GM21381 (cell line): ENCODE measurements around the gene ATP8A1.
"Not testable (repeated sequence)": the region's sequence is repeated elsewhere in the genome, so short reads cannot be mapped to it uniquely, and the experiment has no call there.

Experiments
- ATAC-seq: cut with Tn5 transposase; IDR thresholded peaks from one replicate; pipeline ENCODE4 v1.9.1; 2021; ENCODE audit warnings: mild to moderate bottlenecking, moderate library complexity; ENCODE audit not compliant: unreplicated experiment

ATP8A1 gene

DNA sequence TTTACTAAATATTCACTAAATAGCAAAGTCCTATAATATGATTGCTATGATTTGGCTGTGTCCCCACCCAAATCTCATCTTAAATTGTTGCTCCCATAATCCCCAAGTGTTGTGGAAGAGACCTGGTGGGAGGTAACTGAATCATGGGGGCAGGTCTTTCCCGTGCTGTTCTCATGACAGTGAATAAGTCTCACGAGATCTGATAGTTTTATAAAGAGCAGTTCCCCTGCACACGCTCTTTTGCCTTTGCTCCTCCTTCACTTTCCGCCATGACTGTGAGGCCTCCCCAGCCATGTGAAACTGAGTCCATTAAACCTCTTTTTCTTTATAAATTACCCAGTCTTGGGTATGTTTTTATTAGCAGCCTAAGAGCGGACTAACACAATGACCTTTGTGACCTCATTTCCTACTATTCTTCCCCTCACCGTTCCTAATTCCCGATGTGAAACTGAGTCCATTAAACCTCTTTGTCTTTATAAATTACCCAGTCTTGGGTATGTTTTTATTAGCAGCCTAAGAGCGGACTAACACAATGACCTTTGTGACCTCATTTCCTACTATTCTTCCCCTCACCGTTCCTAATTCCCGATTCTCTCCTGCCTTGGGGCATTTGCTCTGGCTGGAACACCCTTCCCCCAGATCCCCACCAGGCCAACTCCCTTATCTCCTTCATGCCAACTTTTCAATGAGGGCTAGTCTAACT is 4.2 kb downstream of the ATP8A1 start:
- not testable (repeated sequence) for ATAC-seq

GRCh38 chr4:42649870-42650269 is 7.0 kb downstream of the ATP8A1 start:
- no peak for ATAC-seq

DNA sequence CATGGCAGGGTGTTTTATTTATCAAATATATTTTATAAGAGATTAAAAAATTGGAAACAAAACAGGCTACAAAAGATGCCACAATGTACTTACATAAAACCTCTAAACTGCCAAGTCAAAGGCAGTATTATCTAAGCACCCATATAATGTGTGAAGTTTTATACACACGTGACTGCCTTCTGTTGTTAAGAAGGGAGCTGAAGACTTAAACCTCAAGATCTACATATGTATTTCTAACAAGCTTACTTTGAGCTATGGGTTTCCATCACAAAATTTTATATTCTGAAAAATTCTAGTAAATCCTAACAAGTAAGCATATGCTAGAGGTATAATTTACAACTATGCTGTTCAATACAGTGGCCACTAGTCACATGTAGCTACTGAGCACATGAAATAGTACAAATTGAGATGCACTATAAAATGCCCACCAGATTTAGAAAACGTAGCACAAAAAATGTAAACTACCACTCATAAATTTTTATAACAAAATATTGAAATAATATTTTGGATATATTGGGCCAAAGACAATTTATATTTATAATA is 9.8 kb downstream of the ATP8A1 start:
- ATAC-seq: no peak

GRCh38 chr4:42646013-42646784 is 10.7 kb downstream of the ATP8A1 start:
- ATAC-seq: no peak

- no peak for ATAC-seq
These were observed 12.0 kb downstream of the ATP8A1 start for GRCh38 chr4:42644897-42645296.

DNA sequence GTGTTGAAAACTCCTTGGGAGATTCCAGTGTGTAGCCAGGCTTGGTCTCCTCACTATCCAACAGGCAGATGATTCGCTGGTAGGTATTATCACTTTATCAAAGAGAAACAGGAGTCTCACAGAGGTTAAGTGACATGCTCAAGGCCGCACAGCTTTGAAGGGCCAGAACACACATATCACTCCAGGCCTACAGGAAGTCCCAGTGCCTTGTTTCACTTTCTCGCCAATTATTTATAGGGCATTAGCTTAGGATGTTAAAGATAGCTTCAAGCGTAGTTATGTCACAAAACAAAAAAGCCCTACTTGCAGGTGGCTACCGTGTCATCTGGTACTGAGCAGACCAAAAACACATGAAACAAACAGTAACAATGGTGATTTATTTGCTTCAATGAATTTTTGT is 13.2 kb downstream of the ATP8A1 start:
- ATAC-seq: peak; percentile 61

DNA sequence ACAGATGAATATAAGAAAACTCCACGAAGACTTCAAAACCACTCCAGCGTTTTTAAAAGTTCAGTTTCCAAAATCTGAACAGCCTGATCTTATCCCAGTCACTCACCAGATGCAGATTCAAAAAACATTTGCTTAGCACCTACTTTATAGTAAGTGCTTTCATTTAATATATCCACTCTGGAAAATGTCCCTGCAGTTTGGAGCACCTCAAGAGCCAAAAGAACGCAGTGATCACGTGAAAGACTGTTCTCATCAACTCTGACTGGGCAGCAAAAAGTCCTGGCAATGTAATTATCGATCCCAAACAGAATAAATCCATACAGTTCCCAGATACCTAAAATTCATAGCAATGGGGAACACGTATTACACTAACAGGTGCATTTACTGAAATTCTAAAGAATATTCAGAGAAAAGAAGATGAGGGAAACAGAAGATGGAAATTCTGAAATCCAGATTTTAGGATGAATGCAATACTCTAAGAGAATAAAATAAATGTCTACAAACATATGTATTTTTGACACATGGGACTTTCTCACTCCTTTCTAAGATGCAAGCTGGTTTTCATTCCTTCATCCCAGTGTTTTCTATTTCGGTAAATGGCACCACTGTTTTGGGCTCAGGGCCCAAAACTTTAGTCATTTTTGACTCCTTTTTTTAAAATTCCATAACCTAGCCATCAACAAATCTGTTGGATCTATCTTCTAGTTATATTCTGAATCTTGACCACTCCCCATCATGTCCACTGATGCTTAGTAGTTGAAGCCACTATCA is 13.9 kb downstream of the ATP8A1 start:
- ATAC-seq: no peak

DNA sequence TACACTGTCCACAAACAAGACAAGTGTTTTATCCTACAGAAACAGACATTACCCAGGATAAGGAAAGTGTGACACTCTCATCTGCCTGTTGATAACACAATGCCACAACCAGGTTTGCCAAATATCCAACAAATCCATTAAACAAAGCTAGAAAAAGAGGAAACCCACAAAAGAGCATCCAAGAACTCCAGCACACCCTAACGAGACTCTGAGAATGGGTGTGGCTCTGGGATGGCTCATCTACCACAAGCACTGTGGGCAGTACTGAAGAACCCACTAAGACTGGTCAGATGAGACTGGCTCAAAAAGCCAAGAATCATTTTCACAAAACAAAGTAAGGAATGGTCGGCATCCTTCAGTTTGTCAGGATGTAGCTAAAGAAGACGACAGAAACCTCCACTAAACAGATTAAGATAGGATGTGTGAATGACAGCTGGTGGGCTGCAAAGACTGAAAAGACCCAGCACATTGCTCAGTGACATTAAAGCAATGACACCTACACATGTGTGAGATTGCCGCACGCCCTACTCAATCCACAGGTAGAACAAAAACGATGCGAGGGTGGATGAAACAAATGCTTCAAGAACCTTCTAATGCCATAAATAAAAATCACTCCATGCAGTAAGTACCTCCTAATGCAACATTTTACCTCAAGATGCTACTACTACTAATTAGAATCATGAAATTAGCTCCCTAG is 14.7 kb downstream of the ATP8A1 start:
- ATAC-seq: peak; percentile 22

DNA sequence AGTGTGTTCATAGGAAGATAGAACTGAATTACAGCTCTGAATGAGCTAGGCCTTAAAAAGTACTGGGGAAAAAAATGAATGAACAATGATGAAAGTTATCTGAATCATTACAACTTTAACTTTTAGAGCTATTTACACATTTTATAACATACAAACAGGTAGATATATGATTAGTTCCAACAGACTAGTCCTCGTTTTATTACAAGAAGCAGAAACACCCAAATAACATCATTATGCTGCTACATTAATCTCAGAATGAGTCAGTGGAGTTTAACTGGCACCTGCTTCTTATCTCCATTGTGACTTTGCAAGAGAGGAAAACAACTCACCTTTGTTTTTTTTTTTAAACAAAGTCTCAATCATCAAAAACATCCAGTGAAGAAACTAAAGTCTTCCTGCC is 15.2 kb downstream of the ATP8A1 start:
- no peak for ATAC-seq

- no peak for ATAC-seq
These were observed 15.7 kb downstream of the ATP8A1 start for GRCh38 chr4:42641161-42641560.

GRCh38 chr4:42640613-42641012 is 16.3 kb downstream of the ATP8A1 start:
- no peak for ATAC-seq

DNA sequence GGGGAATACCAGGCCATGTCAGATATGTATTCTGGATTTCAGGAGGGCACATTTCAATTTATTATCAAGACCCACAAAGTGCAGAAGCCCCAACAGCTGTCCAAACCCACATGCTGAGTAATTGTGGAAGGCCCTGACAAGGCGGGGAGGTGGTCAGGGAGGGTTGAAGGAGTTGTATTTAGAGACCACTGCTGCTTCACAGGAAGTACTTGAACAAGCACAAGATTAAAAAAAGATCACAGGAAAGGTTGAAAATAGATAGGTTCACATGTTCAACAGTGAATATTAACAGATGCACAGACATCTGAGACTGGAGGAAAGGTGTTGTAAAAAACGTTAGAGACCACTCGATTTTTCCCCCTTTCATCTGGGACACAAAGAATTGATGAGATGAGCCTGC is 17.9 kb downstream of the ATP8A1 start:
- peak; percentile 69 for ATAC-seq

GRCh38 chr4:42638321-42638720 is 18.6 kb downstream of the ATP8A1 start:
- ATAC-seq: no peak

DNA sequence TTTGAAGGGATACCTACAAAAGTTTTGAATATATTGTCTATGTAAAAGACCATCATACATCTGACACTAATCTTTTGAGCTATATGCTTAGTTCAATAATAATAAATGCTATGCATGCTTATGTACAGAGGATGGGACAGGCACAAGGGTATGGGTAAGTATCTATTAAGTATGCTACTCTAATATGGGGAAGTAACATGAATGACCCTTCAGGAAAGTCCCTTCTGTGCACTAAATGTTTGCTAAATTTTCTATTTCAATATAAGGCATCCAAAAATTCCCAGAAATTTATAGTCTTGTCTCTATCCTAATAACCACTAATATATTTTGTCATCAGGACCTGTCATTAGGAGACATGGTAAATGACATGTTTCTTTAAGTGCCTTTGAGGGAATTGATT is 19.0 kb downstream of the ATP8A1 start:
- ATAC-seq: no peak

- ATAC-seq: no peak
These were observed 19.8 kb downstream of the ATP8A1 start for GRCh38 chr4:42637104-42637503.

DNA sequence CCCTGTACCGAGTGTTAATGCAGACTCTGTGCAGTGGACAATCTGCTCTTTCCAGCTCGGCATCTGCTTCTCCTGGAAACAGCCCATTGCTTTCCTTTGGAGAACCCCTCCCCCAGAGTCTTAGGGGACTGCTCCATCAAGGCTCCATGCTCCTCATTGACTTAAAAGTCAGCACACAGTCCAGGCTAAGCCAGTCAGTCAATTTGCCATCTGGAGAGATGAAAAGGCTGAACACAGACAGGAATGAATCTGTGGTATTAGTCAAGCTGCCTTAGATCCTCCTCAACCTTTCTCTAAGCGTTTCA is 20.3 kb downstream of the ATP8A1 start:
- no peak for ATAC-seq

GRCh38 chr4:42633605-42634388 is 23.1 kb downstream of the ATP8A1 start:
- ATAC-seq: peak; percentile 49

DNA sequence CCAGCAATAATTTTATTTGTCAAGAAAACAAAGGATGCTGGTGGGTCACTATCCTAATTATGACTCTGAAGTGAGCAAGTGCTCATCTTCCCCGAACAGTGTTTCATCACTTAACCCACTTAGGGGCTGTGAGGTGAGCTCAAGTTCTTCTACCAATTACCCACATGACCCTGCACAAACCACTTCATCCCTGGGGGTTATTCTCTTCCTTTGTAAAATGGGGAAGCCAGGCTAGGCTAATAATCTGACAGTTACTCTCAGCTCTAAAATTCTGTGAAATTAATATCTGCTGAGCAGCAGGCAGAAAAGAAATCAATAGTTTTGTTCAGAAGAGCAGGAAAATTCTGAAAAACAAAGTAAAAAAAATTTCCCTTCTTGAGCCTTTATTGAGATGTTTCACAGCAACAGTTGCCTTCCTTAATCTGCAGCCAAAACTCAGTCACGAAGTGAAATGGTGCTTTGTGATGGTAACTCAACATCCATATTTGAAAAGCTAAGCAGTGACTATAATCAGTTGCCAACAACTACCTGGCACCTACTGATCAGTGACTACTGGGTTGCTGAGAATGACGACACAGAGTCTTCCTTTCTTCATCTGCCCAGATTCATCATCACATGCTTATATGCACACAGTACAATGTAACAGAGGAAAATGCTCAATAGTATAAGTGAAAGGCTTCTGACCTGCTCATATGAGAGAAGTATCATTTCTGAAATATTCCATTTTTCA is 24.1 kb downstream of the ATP8A1 start:
- no peak for ATAC-seq

DNA sequence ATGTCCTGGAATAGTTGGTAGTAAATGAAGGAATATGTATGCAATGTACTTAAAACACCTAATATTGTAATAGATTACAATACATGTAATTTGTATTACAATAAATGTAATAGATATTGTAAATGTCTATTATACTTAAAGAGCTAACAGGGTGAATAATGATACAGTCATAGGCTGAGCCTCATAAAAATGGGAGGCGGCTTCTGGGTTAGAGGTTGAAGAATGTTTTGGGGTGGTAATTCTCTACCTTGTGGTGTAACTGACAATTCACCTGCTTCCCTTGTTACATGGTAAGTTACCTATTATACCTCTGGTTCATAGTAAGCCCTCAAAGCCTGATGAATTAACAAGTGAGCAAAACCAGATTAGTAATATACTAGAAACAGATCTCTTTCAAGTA is 26.0 kb downstream of the ATP8A1 start:
- no peak for ATAC-seq

- no peak for ATAC-seq
These were observed 28.2 kb downstream of the ATP8A1 start for GRCh38 chr4:42628740-42629139.
